GM12878 (cell line): ENCODE measurements around the gene ECT2. TPM values are rescaled to one million over a fixed set of nuclear protein-coding genes. Genes with fewer than 3 reads are reported as not detected.

ENCODE experiments used
- ATAC-seq: fragments of 200-7000 bp; cut with Tn5 transposase; 3 replicates; pipeline ENCODE4 v1.9.1; 2020; ENCODE audit warnings: mild to moderate bottlenecking, moderate library complexity
- BruUV-seq: library from RNA; stranded (reverse); fragments of 400-500 nt; replicated peaks from 2 replicates; lab custom pipeline; 2021; lab: Mats Ljungman, UMichigan
- CTCF ChIA-PET: fragments of 300-600 bp; sonication (Branson Sonifier 250); formaldehyde crosslinking; extraction: SDS; loops from one replicate; lab custom pipeline; 2021; ENCODE audit warnings: inconsistent platforms; lab: Yijun Ruan, JAX
- POLR2A ChIA-PET: fragments of 350-600 bp; formaldehyde crosslinking; extraction: SDS; loops from one replicate; lab custom pipeline; 2021; ENCODE audit warnings: inconsistent platforms; lab: Charles Lee
- RAD21 ChIA-PET: fragments of 300-600 bp; sonication (Branson Sonifier 250); formaldehyde crosslinking; loops from one replicate; lab custom pipeline; 2023; ENCODE audit warnings: antibody characterized with exemption; ENCODE audit not compliant: unreplicated experiment; lab: Charles Lee
- SMC1A ChIA-PET: fragments of 300-600 bp; sonication (Branson Sonifier 250); formaldehyde crosslinking; loops from one replicate; lab custom pipeline; 2023; ENCODE audit not compliant: unreplicated experiment, uncharacterized antibody; lab: Charles Lee
- DNase-seq: peaks from one replicate; pipeline ENCODE4 v3.0.0-alpha.2; 2011; ENCODE audit warnings: low read depth, low spot score
- FAIRE-seq: peaks from 3 replicates; lab custom pipeline; 2011; peaks lifted over from hg19 to GRCh38; lab: Jason Lieb, UNC
- H2AFZ ChIP-seq: 2 replicates; pipeline ENCODE4 v1.6.0; 2011; ENCODE audit warnings: low read depth, low read length, control low read depth; ENCODE audit not compliant: control insufficient read depth
- H3K27ac ChIP-seq: 2 replicates; pipeline ENCODE4 v1.5.1; 2011; ENCODE audit warnings: control low read depth; ENCODE audit not compliant: control insufficient read depth, insufficient read depth
- H3K27me3 ChIP-seq, 2 experiments: replicated peaks in 1 of 2; 2 replicates each; pipeline versions ENCODE4 v1.6.0 to v1.6.1; 2011; ENCODE audit warnings: low read length in 1 of 2; ENCODE audit not compliant: control insufficient read depth in 2 of 2, insufficient read depth in 2 of 2
- H3K36me3 ChIP-seq, 2 experiments: 2 replicates each; pipeline ENCODE4 v1.5.1; 2011; ENCODE audit warnings: low read length in 1 of 2; ENCODE audit not compliant: control insufficient read depth in 2 of 2, insufficient read depth in 2 of 2
- H3K4me1 ChIP-seq: 2 replicates; pipeline ENCODE4 v1.6.1; 2011; ENCODE audit warnings: mild to moderate bottlenecking, low read length, moderate library complexity, mixed read lengths; ENCODE audit not compliant: control insufficient read depth, insufficient read depth
- H3K4me2 ChIP-seq: 2 replicates; pipeline ENCODE4 v1.6.0; 2011; ENCODE audit warnings: control low read depth; ENCODE audit not compliant: control insufficient read depth, insufficient read depth
- H3K4me3 ChIP-seq: fragments of 200-600 bp; sonication (generic); 2 replicates; pipeline ENCODE4 v1.5.1; 2016
- H3K79me2 ChIP-seq: 2 replicates; pipeline ENCODE4 v1.6.0; 2011; ENCODE audit warnings: low read length; ENCODE audit not compliant: control insufficient read depth, insufficient read depth
- H3K9ac ChIP-seq: 2 replicates; pipeline ENCODE4 v1.8.0; 2011; ENCODE audit warnings: low read length, control low read depth, mixed read lengths; ENCODE audit not compliant: control insufficient read depth, insufficient read depth
- H3K9me3 ChIP-seq: replicated peaks from 3 replicates; pipeline ENCODE4 v1.5.1; 2011; ENCODE audit warnings: mild to moderate bottlenecking, low read length; ENCODE audit not compliant: control insufficient read depth, insufficient read depth
- H4K20me1 ChIP-seq: 2 replicates; pipeline ENCODE4 v1.6.0; 2011; ENCODE audit not compliant: control insufficient read depth, insufficient read depth
- ATF3 ChIP-seq: IDR thresholded peaks from 2 replicates; pipeline ENCODE4 v1.6.1; 2011; ENCODE audit warnings: low read depth, mild to moderate bottlenecking, low read length, moderate library complexity, borderline replicate concordance; ENCODE audit errors: extremely low read depth
- BCLAF1 ChIP-seq: fragments of 450-650 bp; IDR thresholded peaks from 2 replicates; pipeline ENCODE4 v1.6.1; 2017; ENCODE audit warnings: antibody characterized with exemption, mild to moderate bottlenecking, moderate library complexity
- CBX5 ChIP-seq: sonication (generic); IDR thresholded peaks from 2 replicates; pipeline ENCODE4 v1.6.1; 2016; ENCODE audit warnings: low read depth, moderate library complexity, mild to moderate bottlenecking, inconsistent platforms
- HCFC1 ChIP-seq: fragments of 150-350 bp; IDR thresholded peaks from 2 replicates; pipeline ENCODE4 v1.6.1; 2014; ENCODE audit warnings: low read length
- NR2C2 ChIP-seq: IDR thresholded peaks from 2 replicates; pipeline ENCODE4 v1.6.1; 2011; ENCODE audit warnings: borderline replicate concordance, low read depth; ENCODE audit not compliant: control insufficient read depth, insufficient read length
- RAD51 ChIP-seq: fragments of 450-650 bp; IDR thresholded peaks from 2 replicates; pipeline ENCODE4 v1.6.1; 2016; ENCODE audit warnings: moderate library complexity, mild to moderate bottlenecking, inconsistent platforms
- SMAD5 ChIP-seq: IDR thresholded peaks from 2 replicates; pipeline ENCODE4 v1.6.1; 2016; ENCODE audit warnings: antibody characterized with exemption, low read depth
- STAT3 ChIP-seq: IDR thresholded peaks from 2 replicates; pipeline ENCODE4 v1.6.1; 2011; ENCODE audit warnings: low read depth, low read length, improper control_type of control experiment
- TARDBP ChIP-seq: IDR thresholded peaks from 2 replicates; pipeline ENCODE4 v1.6.1; 2016; ENCODE audit warnings: borderline replicate concordance
- WRNIP1 ChIP-seq: IDR thresholded peaks from 2 replicates; pipeline ENCODE4 v1.6.1; 2011; ENCODE audit warnings: low read depth, low read length, improper control_type of control experiment, borderline replicate concordance
- YBX1 ChIP-seq: fragments of 450-650 bp; IDR thresholded peaks from 2 replicates; pipeline ENCODE4 v1.6.1; 2016; ENCODE audit warnings: antibody characterized with exemption
- ZBED1 ChIP-seq: IDR thresholded peaks from 2 replicates; pipeline ENCODE4 v1.6.1; 2016; ENCODE audit warnings: borderline replicate concordance
- ZBTB40 ChIP-seq: fragments of 450-650 bp; IDR thresholded peaks from 2 replicates; pipeline ENCODE4 v1.6.1; 2016; ENCODE audit warnings: mild to moderate bottlenecking, moderate library complexity, borderline replicate concordance
- WGBS: methylation state at CpG from one replicate; pipeline ENCODE4 v1.1.6; 2016; ENCODE audit warnings: low lambda C conversion rate; ENCODE audit not compliant: insufficient replicate concordance, insufficient coverage; ENCODE audit errors: missing lambda C conversion rate; 5-methylcytosine and 5-hydroxymethylcytosine counted together
- in situ Hi-C: fragments of 300-500 bp; cut with MboI; formaldehyde crosslinking; loops from 9 replicates; pipeline ENCODE4 v1.14.3; 2018; ENCODE audit warnings: mixed read lengths
- intact Hi-C: fragments of 100-400 bp; cut with micrococcal nuclease; formaldehyde crosslinking; loops from one replicate; pipeline ENCODE4 v1.14.2; 2022; ENCODE audit not compliant: unreplicated experiment
- polyA plus RNA-seq, 11 experiments: library from polyadenylated mRNA; depleted of rRNA in 4 of 11; unstranded in 6 of 11; stranded (reverse) in 5 of 11; fragments of >200 nt; fragmentation: Nextera tagmentation in 4 of 11; fragmentation: Illumina TruSeq in 1 of 11; extraction: Ambion mirVana in 4 of 11; extraction: Trizol in 1 of 11; gene quantifications; 1 replicate in 1 of 11; 2 replicates in 10 of 11; pipeline versions ENCODE4 v1.2.1 to v1.2.3, GENCODE V29; 2011 to 2016; ENCODE audit warnings: inconsistent platforms in 2 of 11, missing spikeins in 2 of 11, low read depth in 1 of 11
- total RNA-seq, 4 experiments: library from RNA; depleted of rRNA in 3 of 4; stranded (reverse); fragments of >200 nt in 3 of 4; fragmentation: Illumina TruSeq in 1 of 4; extraction: Trizol in 1 of 4; gene quantifications; 2 replicates each; pipeline versions ENCODE4 v1.2.1 to v1.2.3, GENCODE V29; 2013 to 2021

ECT2 gene
- total and polyA plus RNA-seq, 10 of the 15 experiments (the other 5 are each of a cell fraction or from before 2014, with no cell fraction given): 21.5 to 47.8 (median 38.2) TPM

- over 99% methylated on average over 10 of the region's 10 CpGs for WGBS
- no peak for TF ChIP-seq BCLAF1
- no peak for TF ChIP-seq ATF3
- no peak for TF ChIP-seq CBX5
- no peak for TF ChIP-seq HCFC1
- TF ChIP-seq YBX1: no peak
- no peak for TF ChIP-seq SMAD5
- TF ChIP-seq ZBTB40: no peak
- TF ChIP-seq NR2C2: no peak
- TF ChIP-seq STAT3: no peak
- no peak for TF ChIP-seq ZBED1
- TF ChIP-seq WRNIP1: no peak
- TF ChIP-seq RAD51: no peak
- no peak for TF ChIP-seq TARDBP
- in situ Hi-C loops: no loop called here
- ChIA-PET CTCF (no interaction called here), RAD21 (no interaction called here), POLR2A (no interaction called here), SMC1A (interaction anchor here (2.8 kb wide), 1 partner anchor 12 kb away, joined by 9 read pairs; no protein-coding TSS in a partner anchor)
- ATAC-seq (no peak), DNase-seq (no peak), FAIRE-seq (no peak)
- Histone ChIP-seq H3K36me3 (peaks cover 0 to 27% of the 10 kb centered on the region in 2 experiments; a peak in 2 of 4 replicates), H3K4me2 (no peak overlapping the region), H3K9ac (no peak overlapping the region), H2AFZ (no peak overlapping the region), H3K4me1 (no peaks in the 10 kb centered on the region), H3K4me3 (no peak overlapping the region), H4K20me1 (no peaks in the 10 kb centered on the region), H3K9me3 (no peaks in the 10 kb centered on the region; the same call in 2 of the 3 replicates), H3K27ac (no peak overlapping the region), H3K27me3 (no peaks in the 10 kb centered on the region), H3K79me2 (no peaks in the 10 kb centered on the region)
- intact Hi-C loops: no loop called here
- BruUV-seq: no TSS peak
Observed at GRCh38 chr3:172766718-172767405, 16.3 kb downstream of the ECT2 start.
